ENCODE data around the gene HOXB2. TPM values are rescaled to one million over a fixed set of nuclear protein-coding genes. Genes with fewer than 3 reads are reported as not detected.

Gene HOXB2
- total and polyA plus RNA-seq, 3 experiments from 2014 or later = 12.8 to 18.3 (median 16.7) TPM

DNA sequence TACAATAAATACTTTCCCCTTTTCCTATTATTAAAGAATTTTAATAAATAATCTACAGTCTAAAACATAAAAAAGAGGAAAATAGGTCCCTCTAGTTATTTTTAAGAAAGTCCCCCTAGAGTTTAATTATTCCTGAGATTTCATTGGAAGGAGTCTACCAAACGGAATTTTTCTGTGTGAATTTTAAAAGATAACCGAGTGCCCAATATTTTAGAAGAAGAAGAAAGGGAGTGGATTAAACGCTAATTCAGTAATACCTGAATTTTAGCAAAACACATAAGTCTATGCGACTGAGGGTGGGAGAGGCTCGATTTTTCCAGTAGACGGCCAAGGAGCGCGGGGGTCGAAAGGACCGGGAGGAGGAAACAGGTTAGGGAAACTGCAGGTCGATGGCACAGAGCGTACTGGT is 2.2 kb downstream of the HOXB2 start:
- POLR2A ChIA-PET = interaction anchor here (1.2 to 1.4 kb wide), 3 partner anchors 36 to 50 kb away, joined by 4 to 5 read pairs (median 4); no protein-coding TSS in a partner anchor
- CTCF ChIA-PET = interaction anchor here (1.7 to 1.9 kb wide), 3 partner anchors 13 to 50 kb away, joined by 3 to 5 read pairs (median 4); no protein-coding TSS in a partner anchor
- no peaks in the 10 kb centered on the region for H3K9me3 Mint-ChIP-seq
- H3K27me3 ChIP-seq (ENCODE audit: insufficient read depth, low read length, poor library complexity, severe bottlenecking) = peaks cover 4% of the 10 kb centered on the region
- H3K4me3 Mint-ChIP-seq = peak overlapping the region; percentile 87 to 99 (median 92)
- peak overlapping the region; percentile 92 for H3K27ac ChIP-seq (ENCODE audit: low read depth, low read length)
- peak overlapping the region; percentile 81 for H3K4me3 ChIP-seq (ENCODE audit: low read length)
- H3K36me3 ChIP-seq (ENCODE audit: insufficient read depth, low read length) = no peaks in the 10 kb centered on the region
- peak in 1 of 5 donors; percentile 42 for DNase-seq
- H3K27me3 Mint-ChIP-seq = peaks cover 7 to 22% of the 10 kb centered on the region in 2 donors
- H3K4me1 Mint-ChIP-seq = peaks cover 18 to 60% (median 26%) of the 10 kb centered on the region in 3 donors
- peak overlapping the region; percentile 85 to 100 (median 94) for H3K27ac Mint-ChIP-seq
- peaks cover 21% of the 10 kb centered on the region for H3K4me1 ChIP-seq (ENCODE audit: insufficient read depth, low read length)
- peaks cover 0 to 23% (median 0%) of the 10 kb centered on the region in 3 donors for H3K36me3 Mint-ChIP-seq
- H3K9me3 ChIP-seq (ENCODE audit: low read length) = no peaks in the 10 kb centered on the region

DNA sequence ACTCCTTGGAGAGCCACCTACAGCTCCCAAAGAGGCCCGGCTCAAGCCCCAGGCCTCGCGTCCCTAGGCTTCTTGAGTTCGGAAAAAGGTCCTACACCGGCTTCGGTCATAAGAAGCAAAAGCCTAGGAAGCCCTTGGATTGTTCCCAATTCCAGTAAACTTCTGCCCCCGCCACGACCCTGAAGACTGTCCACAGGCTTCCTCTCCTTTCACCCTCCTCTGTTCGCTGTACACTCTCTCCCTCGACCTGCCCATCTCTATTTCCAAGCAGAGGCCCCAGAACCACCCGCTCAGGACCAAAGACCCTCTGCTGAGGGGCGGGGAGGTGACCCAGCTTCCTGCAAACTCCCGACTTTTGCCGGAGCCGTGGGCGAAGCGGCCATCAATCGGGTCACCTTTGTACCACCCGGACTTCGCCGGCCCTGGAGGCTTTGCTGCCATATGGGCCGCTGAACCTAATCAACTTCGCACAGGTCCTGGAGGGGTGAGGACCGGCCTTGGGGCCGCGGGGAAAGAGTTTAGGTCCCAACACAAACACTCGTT is 2.7 kb downstream of the HOXB2 start:
- Histone ChIP-seq H3K4me3 (ENCODE audit: low read length) (peak overlapping the region; percentile 81), H3K27me3 (ENCODE audit: insufficient read depth, low read length, poor library complexity, severe bottlenecking) (peaks cover 4% of the 10 kb centered on the region), H3K27ac (ENCODE audit: low read depth, low read length) (peak overlapping the region; percentile 92), H3K9me3 (ENCODE audit: low read length) (no peaks in the 10 kb centered on the region), H3K36me3 (ENCODE audit: insufficient read depth, low read length) (no peaks in the 10 kb centered on the region), H3K4me1 (ENCODE audit: insufficient read depth, low read length) (peaks cover 16% of the 10 kb centered on the region)
- Mint-ChIP-seq H3K9me3 (no peaks in the 10 kb centered on the region), H3K4me1 (peaks cover 15 to 55% (median 24%) of the 10 kb centered on the region in 3 donors), H3K36me3 (peaks cover 0 to 23% (median 0%) of the 10 kb centered on the region in 3 donors), H3K4me3 (peak overlapping the region; percentile 87 to 99 (median 92)), H3K27ac (peak overlapping the region; percentile 85 to 100 (median 96)), H3K27me3 (peaks cover 7 to 22% of the 10 kb centered on the region in 2 donors)
- CTCF ChIA-PET = interaction anchor here (0.8 to 1.8 kb wide), 5 partner anchors 13 to 36 kb away, joined by 3 to 4 read pairs (median 3); no protein-coding TSS in a partner anchor
- peak in 2 of 5 donors; percentile 5 to 46 for DNase-seq
- POLR2A ChIA-PET = interaction anchor here (0.6 to 1.2 kb wide), 4 partner anchors 29 to 73 kb away, joined by 3 to 4 read pairs (median 4); partner anchors contain the start of gene HOXB8

DNA sequence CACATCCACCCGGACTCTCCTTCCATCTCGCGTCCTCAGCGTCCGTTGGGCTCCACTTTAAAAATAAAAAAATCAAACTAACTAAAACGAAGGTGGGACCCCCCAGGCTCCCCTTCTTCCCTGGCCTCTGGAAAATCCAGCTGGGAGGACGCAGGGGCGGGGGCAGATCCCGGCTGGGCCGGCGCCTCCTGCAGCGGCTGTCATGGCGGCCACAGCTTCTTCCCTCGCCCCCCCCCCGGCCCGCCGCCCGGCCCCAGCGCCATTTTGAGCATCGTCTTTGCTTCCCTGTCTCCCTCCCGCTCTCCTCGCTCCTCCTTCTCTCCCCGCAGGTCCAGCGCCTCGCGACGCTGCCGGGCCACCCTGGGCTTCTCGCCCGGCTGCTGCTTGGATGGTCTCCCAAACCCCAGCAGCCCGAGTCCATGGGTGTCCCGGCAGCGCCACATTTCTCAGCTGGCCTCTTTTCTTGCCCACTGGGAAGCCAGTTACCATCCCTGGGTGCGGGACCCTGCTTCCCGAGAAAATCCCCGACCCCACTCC is 3.3 kb downstream of the HOXB2 start:
- peak in 4 of 5 donors; percentile 16 to 68 (median 42) for DNase-seq
- no peaks in the 10 kb centered on the region for H3K9me3 ChIP-seq (ENCODE audit: low read length)
- POLR2A ChIA-PET = interaction anchor here (0.6 to 1.2 kb wide), 6 partner anchors 8 to 278 kb away, joined by 3 to 4 read pairs (median 3); partner anchors contain the start of gene HOXB8
- H3K36me3 ChIP-seq (ENCODE audit: insufficient read depth, low read length) = no peaks in the 10 kb centered on the region
- Mint-ChIP-seq H3K27me3 (peaks cover 7 to 22% of the 10 kb centered on the region in 2 donors), H3K4me1 (peaks cover 15 to 51% (median 24%) of the 10 kb centered on the region in 3 donors), H3K27ac (peak overlapping the region; percentile 85 to 100 (median 96)), H3K4me3 (peak overlapping the region; percentile 87 to 99 (median 92)), H3K9me3 (no peaks in the 10 kb centered on the region), H3K36me3 (peaks cover 0 to 23% (median 0%) of the 10 kb centered on the region in 3 donors)
- H3K4me3 ChIP-seq (ENCODE audit: low read length) = peak overlapping the region; percentile 81
- H3K4me1 ChIP-seq (ENCODE audit: insufficient read depth, low read length) = peaks cover 13% of the 10 kb centered on the region
- CTCF ChIA-PET = interaction anchor here (0.8 to 1.6 kb wide), 3 partner anchors 18 to 35 kb away, joined by 3 to 4 read pairs (median 3); no protein-coding TSS in a partner anchor
- peak overlapping the region; percentile 92 for H3K27ac ChIP-seq (ENCODE audit: low read depth, low read length)
- peaks cover 4% of the 10 kb centered on the region for H3K27me3 ChIP-seq (ENCODE audit: insufficient read depth, low read length, poor library complexity, severe bottlenecking)

DNA sequence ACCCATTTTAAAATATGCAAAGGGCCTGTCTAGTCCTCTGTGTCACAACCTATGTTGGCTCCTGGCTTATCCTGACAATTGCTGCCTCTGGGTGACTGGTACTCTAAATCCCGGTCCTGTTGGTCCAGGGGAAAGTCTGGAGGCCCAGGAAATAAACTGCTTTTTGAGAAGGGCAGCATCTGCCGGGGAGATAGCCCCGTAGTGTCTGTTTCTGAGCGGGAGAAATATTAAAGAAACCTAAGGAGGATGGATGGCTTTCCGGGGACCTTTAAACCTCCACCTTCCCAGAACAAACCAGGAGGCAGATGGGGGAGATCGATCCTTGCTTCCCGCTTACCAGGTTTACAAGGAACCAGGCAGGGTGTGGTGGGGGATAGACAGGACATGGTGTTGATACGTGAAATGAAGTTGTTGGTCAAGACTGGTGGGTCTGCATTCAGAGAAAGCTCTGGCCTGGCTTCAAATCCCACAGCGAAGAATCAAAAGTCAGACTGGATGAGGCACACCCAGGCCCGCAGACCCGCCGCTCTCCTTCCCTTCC is 3.8 kb downstream of the HOXB2 start:
- Histone ChIP-seq H3K4me1 (ENCODE audit: insufficient read depth, low read length) (peaks cover 10% of the 10 kb centered on the region), H3K27ac (ENCODE audit: low read depth, low read length) (peak overlapping the region; percentile 92), H3K36me3 (ENCODE audit: insufficient read depth, low read length) (no peaks in the 10 kb centered on the region), H3K27me3 (ENCODE audit: insufficient read depth, low read length, poor library complexity, severe bottlenecking) (peaks cover 4% of the 10 kb centered on the region), H3K4me3 (ENCODE audit: low read length) (peak overlapping the region; percentile 81), H3K9me3 (ENCODE audit: low read length) (no peaks in the 10 kb centered on the region)
- ChIA-PET POLR2A (interaction anchor here (0.6 to 0.9 kb wide), 4 partner anchors 8 to 278 kb away, joined by 3 to 4 read pairs (median 3); no protein-coding TSS in a partner anchor), CTCF (interaction anchor here (1.6 to 2.5 kb wide), 2 partner anchors 18 to 48 kb away, joined by 4 to 8 read pairs; no protein-coding TSS in a partner anchor)
- Mint-ChIP-seq H3K27me3 (peaks cover 7 to 21% of the 10 kb centered on the region in 2 donors), H3K9me3 (no peaks in the 10 kb centered on the region), H3K27ac (peak overlapping the region; percentile 85 to 100 (median 96)), H3K36me3 (peaks cover 0 to 23% (median 0%) of the 10 kb centered on the region in 3 donors), H3K4me1 (peaks cover 15 to 45% (median 24%) of the 10 kb centered on the region in 3 donors), H3K4me3 (peak overlapping the region; percentile 87 to 99 (median 92))
- peak in 2 of 5 donors; percentile 2 to 23 for DNase-seq

DNA sequence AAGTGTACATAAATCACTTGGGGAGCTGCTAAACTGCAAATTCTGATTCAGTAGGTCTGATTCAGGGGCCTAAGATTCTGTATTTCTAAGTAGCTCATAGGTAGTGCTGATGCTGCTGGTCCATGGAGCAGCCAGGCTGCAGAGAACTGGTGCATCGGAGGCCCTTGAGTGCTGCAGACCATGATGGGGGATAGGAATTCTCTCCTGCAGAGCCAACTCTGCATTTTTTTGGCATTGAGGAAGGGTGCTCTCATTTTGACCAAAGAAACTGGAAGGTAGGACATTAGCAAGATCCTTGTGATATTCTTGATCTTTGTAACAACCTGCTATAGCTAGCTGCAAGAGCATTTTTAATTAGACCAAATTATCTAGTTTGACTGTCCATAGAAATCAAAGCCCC is 4.7 kb downstream of the HOXB2 start:
- peaks cover 15 to 38% (median 18%) of the 10 kb centered on the region in 3 donors for H3K4me1 Mint-ChIP-seq
- POLR2A ChIA-PET = interaction anchor here (1.2 kb wide), 1 partner anchor 26 kb away, joined by 3 read pairs; no protein-coding TSS in a partner anchor
- DNase-seq = no peak
- no peaks in the 10 kb centered on the region for H3K9me3 Mint-ChIP-seq
- CTCF ChIA-PET = interaction anchor here (1.0 to 2.5 kb wide), 2 partner anchors 20 to 47 kb away, joined by 3 to 8 read pairs; no protein-coding TSS in a partner anchor
- H3K9me3 ChIP-seq (ENCODE audit: low read length) = no peaks in the 10 kb centered on the region
- H3K4me3 Mint-ChIP-seq = peak overlapping the region in 6 of 7 donors; percentile 8 to 82 (median 44)
- H3K27me3 Mint-ChIP-seq = peaks cover 7 to 22% of the 10 kb centered on the region in 2 donors
- H3K36me3 Mint-ChIP-seq = peaks cover 0 to 23% (median 0%) of the 10 kb centered on the region in 3 donors
- no peaks in the 10 kb centered on the region for H3K36me3 ChIP-seq (ENCODE audit: insufficient read depth, low read length)
- H3K4me1 ChIP-seq (ENCODE audit: insufficient read depth, low read length) = peaks cover 3% of the 10 kb centered on the region
- no peak overlapping the region for H3K27ac ChIP-seq (ENCODE audit: low read depth, low read length)
- H3K27ac Mint-ChIP-seq = peak overlapping the region in 6 of 8 donors; percentile 4 to 86 (median 66)
- H3K4me3 ChIP-seq (ENCODE audit: low read length) = no peak overlapping the region
- H3K27me3 ChIP-seq (ENCODE audit: insufficient read depth, low read length, poor library complexity, severe bottlenecking) = peaks cover 4% of the 10 kb centered on the region

DNA sequence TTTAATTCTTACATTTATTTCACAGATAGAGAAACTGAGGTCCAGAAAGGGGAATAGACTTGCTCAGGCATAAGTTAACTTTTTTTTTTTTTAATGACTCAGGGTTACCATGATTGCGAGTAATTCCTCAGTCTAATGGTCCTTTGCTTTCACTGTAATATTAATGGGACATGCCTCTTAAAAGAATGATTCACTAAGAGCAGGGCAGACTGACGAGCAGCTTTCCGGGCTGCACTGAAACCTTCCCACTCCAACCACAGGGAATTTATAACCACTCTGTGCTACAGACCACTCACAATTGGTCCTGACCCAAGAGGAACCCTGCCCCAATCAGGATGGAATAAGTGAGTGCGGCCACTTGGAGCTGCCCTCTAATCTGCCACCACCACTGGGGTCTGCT is 5.7 kb downstream of the HOXB2 start:
- POLR2A ChIA-PET = interaction anchor here (1.2 kb wide), 1 partner anchor 25 kb away, joined by 3 read pairs; no protein-coding TSS in a partner anchor
- no peaks in the 10 kb centered on the region for H3K36me3 ChIP-seq (ENCODE audit: insufficient read depth, low read length)

DNA sequence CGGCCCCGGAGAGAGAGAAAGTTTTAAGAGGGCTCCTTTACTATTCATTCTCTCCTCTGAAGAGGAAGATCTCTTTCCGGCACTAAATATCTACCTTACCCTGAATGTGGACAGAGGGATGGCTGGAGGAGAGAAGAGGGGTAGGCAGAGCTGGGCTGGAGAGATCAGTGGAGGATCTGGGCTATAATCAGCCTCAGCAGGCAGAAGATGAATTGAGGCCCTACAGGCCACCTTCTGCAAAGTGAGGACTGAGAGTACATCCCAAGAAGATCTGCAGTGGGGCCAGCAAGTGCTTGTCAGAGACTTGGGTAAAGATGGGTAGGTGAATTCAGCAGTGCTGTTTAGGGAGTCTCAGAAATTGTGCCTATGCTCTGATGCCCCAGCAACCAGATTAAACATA is 7.6 kb downstream of the HOXB2 start:
- H3K9me3 ChIP-seq (ENCODE audit: low read length) = no peaks in the 10 kb centered on the region

More for the DNA sequence above, 5.7 kb downstream of the HOXB2 start:
- H3K27ac ChIP-seq (ENCODE audit: low read depth, low read length) = no peak overlapping the region
- DNase-seq = no peak
- Mint-ChIP-seq H3K4me3 (peak overlapping the region in 1 of 7 donors; percentile 53), H3K27me3 (peaks cover 7 to 21% of the 10 kb centered on the region in 2 donors), H3K36me3 (peaks cover 0 to 23% (median 0%) of the 10 kb centered on the region in 3 donors), H3K27ac (no peak overlapping the region), H3K4me1 (peaks cover 14 to 29% (median 17%) of the 10 kb centered on the region in 3 donors), H3K9me3 (no peaks in the 10 kb centered on the region)
- H3K27me3 ChIP-seq (ENCODE audit: insufficient read depth, low read length, poor library complexity, severe bottlenecking) = peaks cover 4% of the 10 kb centered on the region
- no peaks in the 10 kb centered on the region for H3K4me1 ChIP-seq (ENCODE audit: insufficient read depth, low read length)
- no peaks in the 10 kb centered on the region for H3K9me3 ChIP-seq (ENCODE audit: low read length)
- CTCF ChIA-PET = interaction anchor here (1.0 to 2.5 kb wide), 2 partner anchors 20 to 46 kb away, joined by 3 to 8 read pairs; no protein-coding TSS in a partner anchor
- H3K4me3 ChIP-seq (ENCODE audit: low read length) = no peak overlapping the region

More for the DNA sequence above, 7.6 kb downstream of the HOXB2 start:
- Mint-ChIP-seq H3K4me1 (peaks cover 5 to 21% (median 10%) of the 10 kb centered on the region in 3 donors), H3K4me3 (peak overlapping the region in 1 of 7 donors; percentile 32), H3K36me3 (peaks cover 0 to 11% (median 0%) of the 10 kb centered on the region in 3 donors), H3K27me3 (peaks cover 0 to 19% of the 10 kb centered on the region in 2 donors), H3K27ac (peak overlapping the region in 1 of 8 donors; percentile 86), H3K9me3 (no peaks in the 10 kb centered on the region)
- ChIA-PET POLR2A (interaction anchor here (0.9 kb wide), 1 partner anchor 12 kb away, joined by 3 read pairs; no protein-coding TSS in a partner anchor), CTCF (no interaction called here)
- H3K4me3 ChIP-seq (ENCODE audit: low read length) = no peak overlapping the region
- DNase-seq = no peak
- H3K36me3 ChIP-seq (ENCODE audit: insufficient read depth, low read length) = no peaks in the 10 kb centered on the region
- H3K27me3 ChIP-seq (ENCODE audit: insufficient read depth, low read length, poor library complexity, severe bottlenecking) = no peaks in the 10 kb centered on the region
- no peaks in the 10 kb centered on the region for H3K4me1 ChIP-seq (ENCODE audit: insufficient read depth, low read length)
- no peak overlapping the region for H3K27ac ChIP-seq (ENCODE audit: low read depth, low read length)
